Measurements from ENCODE around the gene QSOX2.

Gene QSOX2

DNA sequence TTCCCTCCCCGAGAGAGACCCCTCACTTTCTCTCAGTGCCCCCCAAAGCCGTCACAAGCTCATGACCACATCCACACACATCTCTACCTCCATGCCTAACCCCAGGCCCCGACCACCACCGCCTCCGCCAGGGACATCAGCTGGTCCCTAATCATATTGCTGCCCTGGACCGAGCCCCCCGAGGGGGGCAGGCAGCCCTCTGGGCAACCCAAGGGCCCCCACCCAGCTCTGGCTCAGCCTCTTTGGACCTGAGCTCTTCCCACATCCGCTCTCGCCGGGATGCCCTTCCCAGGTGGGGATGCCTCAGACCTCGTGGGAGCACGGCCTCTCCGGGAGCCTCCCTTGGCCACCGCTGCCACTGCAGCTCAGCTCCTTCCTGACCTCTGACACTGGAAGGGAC lies 59.2 kb downstream of the QSOX2 start:
- POLR2A ChIA-PET = no interaction called here
- H3K27ac ChIP-seq (ENCODE audit: insufficient read depth in 1 of 2, low read depth in 1 of 2, low read length in 2 of 2, poor library complexity in 1 of 2, severe bottlenecking in 2 of 2) = no peak overlapping the region
- H3K27me3 ChIP-seq (replicated peaks in 2 of 5; ENCODE audit: control insufficient read depth in 4 of 5, insufficient read depth in 5 of 5, low read length in 4 of 5) = peaks cover 0 to 72% (median 19%) of the 10 kb centered on the region in 5 experiments
- CTCF ChIA-PET = interaction anchor here (1.2 to 1.7 kb wide), 2 partner anchors 11 to 15 kb away, joined by 4 to 5 read pairs; no protein-coding TSS in a partner anchor
- WGBS (ENCODE audit: insufficient coverage) = 82% methylated on average over 14 of the region's 14 CpGs
- no peak overlapping the region for H3K4me3 ChIP-seq (ENCODE audit: control insufficient read depth in 1 of 7, extremely low read depth in 1 of 7, insufficient read depth in 4 of 7, low read depth in 2 of 7, low read length in 6 of 7)
- no peaks in the 10 kb centered on the region for H3K4me1 ChIP-seq (ENCODE audit: control extremely low read depth in 1 of 4, control insufficient read depth in 4 of 4, insufficient read depth in 4 of 4, low read length in 3 of 4)
- DNase-seq = no peak
- H3K9me3 ChIP-seq (ENCODE audit: control extremely low read depth in 1 of 5, control insufficient read depth in 4 of 5, insufficient read depth in 2 of 5, low read depth in 1 of 5, low read length in 4 of 5) = no peaks in the 10 kb centered on the region
- no peaks in the 10 kb centered on the region for H3K36me3 ChIP-seq (ENCODE audit: control insufficient read depth in 4 of 4, insufficient read depth in 4 of 4, low read length in 3 of 4)

DNA sequence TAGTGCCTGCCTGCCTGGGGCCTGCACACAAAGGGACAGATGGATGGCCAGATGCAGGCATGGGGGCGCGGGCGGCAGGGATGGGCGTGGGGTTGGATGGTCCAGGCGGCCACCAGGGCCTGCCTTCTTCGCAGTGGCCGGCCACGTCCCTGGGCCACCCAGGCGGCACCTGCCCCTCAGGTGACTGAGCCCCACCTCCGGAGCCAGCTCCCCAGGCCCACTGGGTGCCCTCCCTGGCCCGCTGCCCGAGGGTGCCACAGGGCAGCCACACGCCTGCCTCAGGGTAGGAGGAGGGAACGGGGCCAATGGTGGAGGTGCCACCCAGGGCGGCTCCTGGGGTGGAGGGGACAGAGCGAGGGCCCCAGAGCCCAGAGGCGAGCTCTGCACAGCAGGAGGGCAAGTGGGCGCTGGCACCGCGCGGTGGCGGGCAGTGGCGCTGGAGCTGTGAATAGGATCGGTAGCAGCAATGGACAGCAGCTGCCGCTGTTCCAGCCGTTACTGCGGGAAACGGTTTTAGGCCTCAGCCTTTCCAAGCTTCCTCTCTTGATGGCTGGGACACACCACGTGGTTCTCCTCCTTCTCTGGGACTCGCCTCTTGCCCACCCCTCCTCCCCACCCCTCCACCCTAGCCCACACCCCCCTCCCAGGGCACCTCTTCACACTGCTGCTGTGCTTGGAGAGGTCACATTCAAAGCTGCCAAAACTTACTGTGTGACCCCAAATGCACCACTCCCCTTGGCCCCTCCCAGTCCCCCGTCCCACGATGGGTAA lies 59.8 kb downstream of the QSOX2 start:
- no peak overlapping the region for H3K4me3 ChIP-seq (ENCODE audit: control insufficient read depth in 1 of 7, extremely low read depth in 1 of 7, insufficient read depth in 4 of 7, low read depth in 2 of 7, low read length in 6 of 7)
- H3K27me3 ChIP-seq (replicated peaks in 2 of 5; ENCODE audit: control insufficient read depth in 4 of 5, insufficient read depth in 5 of 5, low read length in 4 of 5) = peaks cover 0 to 66% (median 15%) of the 10 kb centered on the region in 5 experiments
- no peak for DNase-seq
- 77% methylated on average over 26 of the region's 32 CpGs for WGBS (ENCODE audit: insufficient coverage)
- no peaks in the 10 kb centered on the region for H3K4me1 ChIP-seq (ENCODE audit: control extremely low read depth in 1 of 4, control insufficient read depth in 4 of 4, insufficient read depth in 4 of 4, low read length in 3 of 4)
- H3K36me3 ChIP-seq (ENCODE audit: control insufficient read depth in 4 of 4, insufficient read depth in 4 of 4, low read length in 3 of 4) = no peaks in the 10 kb centered on the region
- CTCF ChIA-PET = interaction anchor here (1.2 to 1.7 kb wide), 2 partner anchors 10 to 14 kb away, joined by 4 to 5 read pairs; no protein-coding TSS in a partner anchor
- POLR2A ChIA-PET = no interaction called here
- H3K27ac ChIP-seq (ENCODE audit: insufficient read depth in 1 of 2, low read depth in 1 of 2, low read length in 2 of 2, poor library complexity in 1 of 2, severe bottlenecking in 2 of 2) = no peak overlapping the region
- no peaks in the 10 kb centered on the region for H3K9me3 ChIP-seq (ENCODE audit: control extremely low read depth in 1 of 5, control insufficient read depth in 4 of 5, insufficient read depth in 2 of 5, low read depth in 1 of 5, low read length in 4 of 5)

DNA sequence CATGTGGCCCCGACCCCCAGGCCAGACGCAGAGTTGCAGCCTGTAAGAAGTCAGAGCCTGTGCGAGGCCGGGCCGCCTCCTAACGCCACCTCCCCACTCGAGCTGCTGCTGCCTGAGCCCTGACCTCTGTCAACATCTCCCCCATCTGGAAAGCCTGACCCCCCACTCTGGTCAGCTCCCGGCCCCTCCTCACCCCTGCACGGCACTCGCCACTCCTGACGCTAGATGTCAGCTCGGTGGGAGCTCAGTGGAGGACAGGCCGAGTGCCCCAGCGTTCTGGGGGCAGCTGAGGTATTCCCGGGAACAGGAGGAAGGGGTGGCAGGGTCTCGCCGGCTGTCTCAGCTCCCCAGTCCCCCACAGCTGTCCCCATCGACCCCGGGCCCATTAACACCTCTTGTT lies 60.5 kb downstream of the QSOX2 start:
- no peaks in the 10 kb centered on the region for H3K36me3 ChIP-seq (ENCODE audit: control insufficient read depth in 4 of 4, insufficient read depth in 4 of 4, low read length in 3 of 4)
- no peak overlapping the region for H3K4me3 ChIP-seq (ENCODE audit: control insufficient read depth in 1 of 7, extremely low read depth in 1 of 7, insufficient read depth in 4 of 7, low read depth in 2 of 7, low read length in 6 of 7)
- ChIA-PET CTCF (no interaction called here), POLR2A (no interaction called here)
- no peak for DNase-seq
- no peaks in the 10 kb centered on the region for H3K9me3 ChIP-seq (ENCODE audit: control extremely low read depth in 1 of 5, control insufficient read depth in 4 of 5, insufficient read depth in 2 of 5, low read depth in 1 of 5, low read length in 4 of 5)
- WGBS (ENCODE audit: insufficient coverage) = 66% methylated on average over 15 of the region's 19 CpGs
- H3K27ac ChIP-seq (ENCODE audit: insufficient read depth in 1 of 2, low read depth in 1 of 2, low read length in 2 of 2, poor library complexity in 1 of 2, severe bottlenecking in 2 of 2) = no peak overlapping the region
- H3K27me3 ChIP-seq (replicated peaks in 2 of 5; ENCODE audit: control insufficient read depth in 4 of 5, insufficient read depth in 5 of 5, low read length in 4 of 5) = peaks cover 0 to 64% (median 11%) of the 10 kb centered on the region in 5 experiments
- H3K4me1 ChIP-seq (ENCODE audit: control extremely low read depth in 1 of 4, control insufficient read depth in 4 of 4, insufficient read depth in 4 of 4, low read length in 3 of 4) = no peaks in the 10 kb centered on the region

DNA sequence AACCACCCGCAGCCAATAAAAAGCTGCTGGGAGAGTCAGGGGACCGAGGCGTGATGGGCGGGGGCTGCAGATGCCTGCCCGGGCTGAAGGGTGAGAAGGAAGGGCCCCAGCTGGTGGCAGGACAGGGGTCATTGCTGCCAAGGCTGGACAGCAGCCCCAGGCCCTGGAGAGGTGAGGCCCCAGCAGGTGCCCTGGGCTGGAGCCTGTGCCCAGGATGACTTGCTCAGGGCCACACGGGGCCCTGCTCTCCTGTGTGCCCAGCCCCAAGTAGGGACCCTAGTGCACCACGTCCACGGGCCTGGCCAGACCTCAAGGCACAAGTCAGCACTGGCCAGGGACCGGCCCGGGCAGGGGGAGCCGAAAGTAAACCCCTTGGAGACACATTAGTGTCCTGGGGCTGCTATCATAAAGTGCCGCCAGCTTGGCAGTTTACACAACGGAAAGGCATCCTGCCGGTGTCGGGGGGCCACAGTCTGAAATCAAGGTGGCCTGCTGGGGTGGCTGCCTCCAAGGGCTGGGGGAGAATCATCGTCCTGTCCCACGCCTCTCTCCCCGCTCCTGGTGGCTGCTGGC lies 62.7 kb downstream of the QSOX2 start:
- Histone ChIP-seq H3K27me3 (replicated peaks in 2 of 5; ENCODE audit: control insufficient read depth in 4 of 5, insufficient read depth in 5 of 5, low read length in 4 of 5) (peaks cover 0 to 60% (median 15%) of the 10 kb centered on the region in 5 experiments), H3K27ac (ENCODE audit: insufficient read depth in 1 of 2, low read depth in 1 of 2, low read length in 2 of 2, poor library complexity in 1 of 2, severe bottlenecking in 2 of 2) (no peak overlapping the region), H3K36me3 (ENCODE audit: control insufficient read depth in 4 of 4, insufficient read depth in 4 of 4, low read length in 3 of 4) (no peaks in the 10 kb centered on the region), H3K9me3 (ENCODE audit: control extremely low read depth in 1 of 5, control insufficient read depth in 4 of 5, insufficient read depth in 2 of 5, low read depth in 1 of 5, low read length in 4 of 5) (no peaks in the 10 kb centered on the region), H3K4me1 (ENCODE audit: control extremely low read depth in 1 of 4, control insufficient read depth in 4 of 4, insufficient read depth in 4 of 4, low read length in 3 of 4) (no peaks in the 10 kb centered on the region), H3K4me3 (ENCODE audit: control insufficient read depth in 1 of 7, extremely low read depth in 1 of 7, insufficient read depth in 4 of 7, low read depth in 2 of 7, low read length in 6 of 7) (no peak overlapping the region)
- no peak for DNase-seq
- ChIA-PET CTCF (interaction anchor here (0.9 kb wide), 1 partner anchor 32 kb away, joined by 3 read pairs; no protein-coding TSS in a partner anchor), POLR2A (no interaction called here)
- WGBS (ENCODE audit: insufficient coverage) = 93% methylated on average over 14 of the region's 18 CpGs

DNA sequence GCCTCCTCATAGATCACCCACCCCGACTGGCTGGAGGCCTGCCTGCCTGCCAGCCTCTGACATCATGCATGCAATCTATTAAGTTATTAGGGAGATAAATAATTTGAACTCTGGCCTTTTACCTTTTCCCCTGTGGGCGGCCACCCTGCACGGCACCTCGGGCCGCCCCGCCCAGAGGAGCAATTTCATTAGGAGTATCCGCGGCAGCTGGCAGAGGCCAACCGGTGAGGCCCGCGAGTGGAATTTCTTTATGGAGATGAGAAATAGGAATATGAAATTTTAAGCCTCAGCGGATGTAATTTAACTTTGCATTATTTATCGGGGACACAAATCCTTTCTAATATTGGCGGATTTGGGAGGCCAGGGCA lies 63.2 kb downstream of the QSOX2 start:
- H3K9me3 ChIP-seq (ENCODE audit: control extremely low read depth in 1 of 5, control insufficient read depth in 4 of 5, insufficient read depth in 2 of 5, low read depth in 1 of 5, low read length in 4 of 5) = no peaks in the 10 kb centered on the region
- H3K4me1 ChIP-seq (ENCODE audit: control extremely low read depth in 1 of 4, control insufficient read depth in 4 of 4, insufficient read depth in 4 of 4, low read length in 3 of 4) = no peaks in the 10 kb centered on the region
- 100% methylated on average over 12 of the region's 14 CpGs for WGBS (ENCODE audit: insufficient coverage)
- POLR2A ChIA-PET = no interaction called here
- DNase-seq = no peak
- H3K4me3 ChIP-seq (ENCODE audit: control insufficient read depth in 1 of 7, extremely low read depth in 1 of 7, insufficient read depth in 4 of 7, low read depth in 2 of 7, low read length in 6 of 7) = no peak overlapping the region
- peaks cover 0 to 54% (median 15%) of the 10 kb centered on the region in 5 experiments for H3K27me3 ChIP-seq (replicated peaks in 2 of 5; ENCODE audit: control insufficient read depth in 4 of 5, insufficient read depth in 5 of 5, low read length in 4 of 5)
- H3K27ac ChIP-seq (ENCODE audit: insufficient read depth in 1 of 2, low read depth in 1 of 2, low read length in 2 of 2, poor library complexity in 1 of 2, severe bottlenecking in 2 of 2) = no peak overlapping the region
- CTCF ChIA-PET = interaction anchor here (0.9 kb wide), 1 partner anchor 32 kb away, joined by 3 read pairs; no protein-coding TSS in a partner anchor
- no peaks in the 10 kb centered on the region for H3K36me3 ChIP-seq (ENCODE audit: control insufficient read depth in 4 of 4, insufficient read depth in 4 of 4, low read length in 3 of 4)

DNA sequence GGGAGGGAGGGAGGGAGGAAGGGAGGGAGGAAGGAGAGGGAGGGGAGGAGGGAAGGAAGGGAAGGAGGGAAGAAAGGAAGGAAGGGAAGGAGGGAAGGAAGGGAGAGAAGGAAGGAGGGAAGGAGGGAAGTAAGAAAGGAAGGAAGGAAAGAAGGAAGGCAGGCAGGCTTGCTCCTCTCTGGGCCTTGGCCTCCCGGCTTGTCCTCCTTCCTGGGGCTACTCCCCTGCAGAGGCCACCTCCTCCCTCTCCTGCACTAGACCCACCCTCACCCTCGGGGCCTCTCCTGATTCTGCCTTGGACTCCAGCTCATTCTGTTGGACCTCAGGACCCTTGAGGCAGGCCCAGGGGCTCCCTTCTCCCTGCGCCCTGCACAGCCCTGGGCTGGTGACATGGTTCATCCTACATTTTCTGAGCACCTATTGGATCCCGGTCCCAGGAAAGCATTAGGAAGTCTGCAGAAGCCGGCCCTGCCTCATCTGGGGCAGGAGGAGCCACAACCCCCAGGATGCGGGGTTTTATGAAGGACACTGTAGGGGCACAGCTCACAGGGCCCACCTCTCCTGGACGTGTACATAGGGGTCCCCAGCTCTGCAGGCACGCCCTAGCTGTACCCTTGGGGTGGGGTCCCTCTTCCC lies 63.7 kb downstream of the QSOX2 start:
- Histone ChIP-seq H3K36me3 (ENCODE audit: control insufficient read depth in 4 of 4, insufficient read depth in 4 of 4, low read length in 3 of 4) (no peaks in the 10 kb centered on the region), H3K27me3 (replicated peaks in 2 of 5; ENCODE audit: control insufficient read depth in 4 of 5, insufficient read depth in 5 of 5, low read length in 4 of 5) (peaks cover 0 to 49% (median 14%) of the 10 kb centered on the region in 5 experiments), H3K4me1 (ENCODE audit: control extremely low read depth in 1 of 4, control insufficient read depth in 4 of 4, insufficient read depth in 4 of 4, low read length in 3 of 4) (no peaks in the 10 kb centered on the region), H3K27ac (ENCODE audit: insufficient read depth in 1 of 2, low read depth in 1 of 2, low read length in 2 of 2, poor library complexity in 1 of 2, severe bottlenecking in 2 of 2) (no peak overlapping the region), H3K4me3 (ENCODE audit: control insufficient read depth in 1 of 7, extremely low read depth in 1 of 7, insufficient read depth in 4 of 7, low read depth in 2 of 7, low read length in 6 of 7) (no peak overlapping the region), H3K9me3 (ENCODE audit: control extremely low read depth in 1 of 5, control insufficient read depth in 4 of 5, insufficient read depth in 2 of 5, low read depth in 1 of 5, low read length in 4 of 5) (no peaks in the 10 kb centered on the region)
- WGBS (ENCODE audit: insufficient coverage) = 91% methylated on average over 6 of the region's 8 CpGs
- ChIA-PET POLR2A (no interaction called here), CTCF (interaction anchor here (0.9 kb wide), 1 partner anchor 33 kb away, joined by 3 read pairs; no protein-coding TSS in a partner anchor)
- no peak for DNase-seq

DNA sequence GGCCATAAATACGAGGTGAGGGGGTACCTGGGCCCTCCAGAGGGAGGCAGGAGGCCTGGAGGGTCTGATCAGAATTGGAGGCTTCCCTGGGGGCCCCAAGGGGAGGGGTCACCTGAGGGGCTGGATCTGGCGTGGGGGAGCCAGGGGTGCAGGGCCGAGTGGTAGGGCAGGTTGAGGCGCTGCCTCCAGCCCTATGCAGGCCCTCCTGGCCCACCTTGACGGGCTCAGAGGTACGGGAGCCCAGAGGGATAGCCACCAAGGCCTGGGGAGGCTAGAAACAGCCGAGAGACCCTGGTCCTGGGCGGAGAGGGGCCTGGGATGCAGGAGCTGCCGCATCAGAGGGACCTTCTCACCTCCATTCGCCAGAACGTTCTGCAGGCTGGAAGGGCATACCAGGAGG lies 65.0 kb downstream of the QSOX2 start:
- CTCF ChIA-PET = interaction anchor here (1.7 kb wide), 1 partner anchor 10 kb away, joined by 3 read pairs; no protein-coding TSS in a partner anchor
- H3K27ac ChIP-seq (ENCODE audit: insufficient read depth in 1 of 2, low read depth in 1 of 2, low read length in 2 of 2, poor library complexity in 1 of 2, severe bottlenecking in 2 of 2) = no peak overlapping the region
- H3K4me3 ChIP-seq (ENCODE audit: control insufficient read depth in 1 of 7, extremely low read depth in 1 of 7, insufficient read depth in 4 of 7, low read depth in 2 of 7, low read length in 6 of 7) = no peak overlapping the region
- 85% methylated on average over 7 of the region's 11 CpGs for WGBS (ENCODE audit: insufficient coverage)
- H3K9me3 ChIP-seq (ENCODE audit: control extremely low read depth in 1 of 5, control insufficient read depth in 4 of 5, insufficient read depth in 2 of 5, low read depth in 1 of 5, low read length in 4 of 5) = no peaks in the 10 kb centered on the region
- H3K4me1 ChIP-seq (ENCODE audit: control extremely low read depth in 1 of 4, control insufficient read depth in 4 of 4, insufficient read depth in 4 of 4, low read length in 3 of 4) = no peaks in the 10 kb centered on the region
- H3K36me3 ChIP-seq (ENCODE audit: control insufficient read depth in 4 of 4, insufficient read depth in 4 of 4, low read length in 3 of 4) = no peaks in the 10 kb centered on the region
- H3K27me3 ChIP-seq (replicated peaks in 2 of 5; ENCODE audit: control insufficient read depth in 4 of 5, insufficient read depth in 5 of 5, low read length in 4 of 5) = peaks cover 0 to 38% (median 10%) of the 10 kb centered on the region in 5 experiments
- POLR2A ChIA-PET = no interaction called here
- DNase-seq = no peak
